IMR-90 (cell line): ENCODE measurements around the gene NOP14. TPM values are rescaled to one million over a fixed set of nuclear protein-coding genes. Genes with fewer than 3 reads are reported as not detected.
A peak's percentile ranks its signal among the peaks of the same experiment; 100 is the strongest.

ENCODE experiments used
- ATAC-seq: fragments of 200-7000 bp; cut with Tn5 transposase; 2 replicates; pipeline ENCODE4 v1.9.1; 2020; ENCODE audit warnings: low read depth, mild to moderate bottlenecking, moderate library complexity
- BruUV-seq: library from RNA; stranded (reverse); fragments of 400-500 nt; replicated peaks from 2 replicates; lab custom pipeline; 2021; lab: Mats Ljungman, UMichigan
- CTCF ChIA-PET: fragments of 300-600 bp; formaldehyde crosslinking; extraction: SDS; loops from one replicate; lab custom pipeline; 2021; ENCODE audit warnings: antibody characterized with exemption; lab: Yijun Ruan, JAX
- POLR2A ChIA-PET: fragments of 300-600 bp; sonication (Branson Sonifier 250); formaldehyde crosslinking; loops from one replicate; lab custom pipeline; 2022; ENCODE audit warnings: antibody characterized with exemption; ENCODE audit not compliant: unreplicated experiment; lab: Charles Lee
- DNase-seq: peaks from one replicate; pipeline ENCODE4 v3.0.0; 2013
- H2AFZ ChIP-seq: replicated peaks from 2 replicates; pipeline ENCODE3; 2013; ENCODE audit warnings: low read length, mild to moderate bottlenecking; ENCODE audit not compliant: poor library complexity
- H2AK5ac ChIP-seq: 2 replicates; pipeline ENCODE4 v1.6.1; 2013; ENCODE audit warnings: low read depth, low read length, inconsistent platforms
- H2AK9ac ChIP-seq: replicated peaks from 2 replicates; pipeline ENCODE3; 2013; ENCODE audit warnings: mild to moderate bottlenecking, low read depth, low read length, moderate library complexity; ENCODE audit not compliant: poor library complexity
- H2BK120ac ChIP-seq: 2 replicates; pipeline ENCODE4 v1.6.1; 2013; ENCODE audit warnings: low read depth, low read length, inconsistent platforms
- H2BK15ac ChIP-seq: 3 replicates; pipeline ENCODE4 v1.6.1; 2013; ENCODE audit warnings: low read depth, low read length, inconsistent platforms
- H2BK20ac ChIP-seq: 2 replicates; pipeline ENCODE4 v1.6.1; 2013; ENCODE audit warnings: low read depth, mild to moderate bottlenecking, inconsistent platforms, low read length, moderate library complexity
- H2BK5ac ChIP-seq: 2 replicates; pipeline ENCODE4 v1.6.1; 2013; ENCODE audit warnings: mild to moderate bottlenecking, low read depth, low read length, inconsistent platforms; ENCODE audit not compliant: poor library complexity, severe bottlenecking
- H3K14ac ChIP-seq: replicated peaks from 2 replicates; pipeline ENCODE4 v1.6.1; 2013; ENCODE audit warnings: low read depth, low read length, inconsistent platforms
- H3K18ac ChIP-seq: 2 replicates; pipeline ENCODE4 v1.6.1; 2013; ENCODE audit warnings: low read depth, low read length, control low read depth
- H3K23ac ChIP-seq: 2 replicates; pipeline ENCODE4 v1.6.1; 2013; ENCODE audit warnings: low read depth, low read length, inconsistent platforms
- H3K27ac ChIP-seq: 2 replicates; pipeline ENCODE4 v1.5.1; 2013; ENCODE audit warnings: mild to moderate bottlenecking, control low read depth, low read length; ENCODE audit not compliant: insufficient read depth
- H3K27me3 ChIP-seq: 2 replicates; pipeline ENCODE4 v1.6.1; 2013; ENCODE audit warnings: low read length; ENCODE audit not compliant: control insufficient read depth, insufficient read depth
- H3K36me3 ChIP-seq: 2 replicates; pipeline ENCODE4 v1.6.1; 2013; ENCODE audit warnings: low read length, mixed read lengths; ENCODE audit not compliant: control insufficient read depth, insufficient read depth
- H3K4ac ChIP-seq: 2 replicates; pipeline ENCODE4 v1.6.1; 2013; ENCODE audit warnings: low read depth, low read length, inconsistent platforms
- H3K4me1 ChIP-seq: 2 replicates; pipeline ENCODE4 v1.6.1; 2013; ENCODE audit warnings: low read length, mixed read lengths; ENCODE audit not compliant: control insufficient read depth, insufficient read depth
- H3K4me2 ChIP-seq: 2 replicates; pipeline ENCODE4 v1.6.1; 2013; ENCODE audit warnings: low read depth, mild to moderate bottlenecking, control low read depth, low read length, moderate library complexity
- H3K4me3 ChIP-seq: 2 replicates; pipeline ENCODE4 v1.5.1; 2013; ENCODE audit warnings: low read depth, mild to moderate bottlenecking, control low read depth, low read length, moderate library complexity; ENCODE audit not compliant: insufficient read depth
- H3K56ac ChIP-seq: 2 replicates; pipeline ENCODE4 v1.6.1; 2013; ENCODE audit warnings: low read length, inconsistent platforms; ENCODE audit not compliant: insufficient read depth; ENCODE audit errors: extremely low read depth
- H3K79me1 ChIP-seq, 2 experiments: 2 replicates each; pipeline ENCODE4 v1.6.1; 2013; ENCODE audit warnings: low read length in 2 of 2, inconsistent platforms in 1 of 2, low read depth in 1 of 2
- H3K9ac ChIP-seq: 2 replicates; pipeline ENCODE4 v1.6.1; 2013; ENCODE audit warnings: low read depth, low read length, control low read depth
- H3K9me1 ChIP-seq: 2 replicates; pipeline ENCODE4 v1.6.1; 2013; ENCODE audit warnings: low read length, inconsistent platforms; ENCODE audit not compliant: insufficient read depth
- H3K9me3 ChIP-seq: 2 replicates; pipeline ENCODE4 v1.6.1; 2013; ENCODE audit warnings: low read length; ENCODE audit not compliant: control insufficient read depth, insufficient read depth
- H4K20me1 ChIP-seq: 2 replicates; pipeline ENCODE4 v1.6.1; 2013; ENCODE audit warnings: low read length, inconsistent platforms; ENCODE audit not compliant: insufficient read depth
- H4K5ac ChIP-seq: 2 replicates; pipeline ENCODE4 v1.6.1; 2013; ENCODE audit warnings: mild to moderate bottlenecking, low read depth, low read length, control low read depth
- H4K8ac ChIP-seq, 2 experiments: 2 replicates each; pipeline ENCODE4 v1.6.1; 2013; ENCODE audit warnings: low read depth in 2 of 2, low read length in 2 of 2, control low read depth in 1 of 2, inconsistent platforms in 1 of 2
- H4K91ac ChIP-seq: 2 replicates; pipeline ENCODE4 v1.6.1; 2013; ENCODE audit warnings: low read depth, low read length, inconsistent platforms; ENCODE audit not compliant: insufficient read depth
- BHLHE40 ChIP-seq: fragments of 150-350 bp; IDR thresholded peaks from 2 replicates; pipeline ENCODE4 v1.6.1; 2016; ENCODE audit warnings: mild to moderate bottlenecking, low read depth, low read length
- CEBPB ChIP-seq: IDR thresholded peaks from 2 replicates; pipeline ENCODE4 v1.6.1; 2012; ENCODE audit warnings: low read depth, low read length, improper control_type of control experiment
- CHD1 ChIP-seq: IDR thresholded peaks from 2 replicates; pipeline ENCODE4 v1.6.1; 2012; ENCODE audit warnings: low read depth, low read length, improper control_type of control experiment
- FOS ChIP-seq: fragments of 150-350 bp; IDR thresholded peaks from 2 replicates; pipeline ENCODE4 v1.6.1; 2016; ENCODE audit warnings: low read depth, low read length
- MAZ ChIP-seq: IDR thresholded peaks from 2 replicates; pipeline ENCODE4 v1.6.1; 2012; ENCODE audit warnings: low read depth, mild to moderate bottlenecking, low read length, improper control_type of control experiment, moderate library complexity, borderline replicate concordance
- NFE2L2 ChIP-seq: fragments of 150-350 bp; IDR thresholded peaks from 2 replicates; pipeline ENCODE4 v1.6.1; 2016; ENCODE audit warnings: low read depth, mild to moderate bottlenecking, low read length
- POLR2A ChIP-seq: IDR thresholded peaks from 2 replicates; pipeline ENCODE4 v1.6.1; 2012; ENCODE audit warnings: mild to moderate bottlenecking, low read depth, low read length
- RCOR1 ChIP-seq: IDR thresholded peaks from 2 replicates; pipeline ENCODE4 v1.6.1; 2012; ENCODE audit warnings: mild to moderate bottlenecking, low read length, improper control_type of control experiment; ENCODE audit not compliant: insufficient replicate concordance
- RFX5 ChIP-seq: IDR thresholded peaks from 2 replicates; pipeline ENCODE4 v1.8.0; 2012; ENCODE audit warnings: low read depth, mild to moderate bottlenecking, low read length, moderate library complexity
- SMC3 ChIP-seq: fragments of 150-350 bp; IDR thresholded peaks from 2 replicates; pipeline ENCODE4 v1.6.1; 2016; ENCODE audit warnings: low read depth, mild to moderate bottlenecking, antibody characterized with exemption, low read length, moderate library complexity
- USF2 ChIP-seq: fragments of 150-350 bp; IDR thresholded peaks from 2 replicates; pipeline ENCODE4 v1.6.1; 2017; ENCODE audit warnings: mild to moderate bottlenecking, antibody characterized with exemption, low read length, low read depth
- WGBS, 2 experiments: methylation state at CpG; one replicate each; pipeline versions ENCODE4 v1.1.5 to v1.1.7; 2013; ENCODE audit warnings: missing lambda C conversion rate in 2 of 2; ENCODE audit not compliant: insufficient read length in 1 of 2; ENCODE audit errors: extremely low coverage in 2 of 2; 5-methylcytosine and 5-hydroxymethylcytosine counted together
- dilution Hi-C: fragments of 300-500 bp; cut with HindIII; formaldehyde crosslinking; loops from one replicate; pipeline ENCODE4 v1.14.3; 2018; ENCODE audit warnings: low sequenced_read_pairs; ENCODE audit not compliant: unreplicated experiment
- in situ Hi-C: fragments of 300-500 bp; cut with MboI; formaldehyde crosslinking; loops from 3 replicates; pipeline ENCODE4 v1.14.3; 2019; ENCODE audit warnings: low sequenced_read_pairs, inconsistent platforms, mixed read lengths
- intact Hi-C: fragments of 100-400 bp; cut with micrococcal nuclease; formaldehyde crosslinking; loops from 2 replicates; pipeline ENCODE4 v1.10.0; 2022
- polyA plus RNA-seq, 3 experiments: library from polyadenylated mRNA; depleted of rRNA; stranded (reverse); fragments of >200 nt; gene quantifications; 2 replicates each; pipeline ENCODE4 v1.2.3, GENCODE V29; 2012; ENCODE audit warnings: low replicate concordance in 1 of 3
- total RNA-seq: library from RNA; depleted of rRNA; stranded (reverse); fragments of >200 nt; gene quantifications from 2 replicates; pipeline ENCODE4 v1.2.3, GENCODE V29; 2012
- TF ChIP-seq, protein P1 (sequence below): conservative IDR thresholded peaks from 2 replicates; pipeline ENCODE4 v1.5.1; 2012; ENCODE audit warnings: mild to moderate bottlenecking, low read depth, low read length, improper control_type of control experiment

The NOP14 gene
- total and polyA plus RNA-seq, 2 of the 4 experiments (the other 2 are of a cell fraction), result 10.9 to 12.6 TPM

GRCh38 chr4:2942037-2942531 lies 21.1 kb downstream of the NOP14 start:
- no peak overlapping the region for H2AK5ac ChIP-seq
- no peak overlapping the region for H3K14ac ChIP-seq
- H2AFZ ChIP-seq, result no peak overlapping the region
- H3K4me1 ChIP-seq, result no peaks in the 10 kb centered on the region
- intact Hi-C loops, result no loop called here
- H3K4ac ChIP-seq, result no peak overlapping the region
- no peak for TF ChIP-seq RFX5
- TF ChIP-seq CHD1, result no peak
- TF ChIP-seq CEBPB, result no peak
- no peak for TF ChIP-seq POLR2A
- no peak for TF ChIP-seq BHLHE40
- no peak for TF ChIP-seq USF2
- no peak for TF ChIP-seq SMC3
- TF ChIP-seq, protein P1, sequence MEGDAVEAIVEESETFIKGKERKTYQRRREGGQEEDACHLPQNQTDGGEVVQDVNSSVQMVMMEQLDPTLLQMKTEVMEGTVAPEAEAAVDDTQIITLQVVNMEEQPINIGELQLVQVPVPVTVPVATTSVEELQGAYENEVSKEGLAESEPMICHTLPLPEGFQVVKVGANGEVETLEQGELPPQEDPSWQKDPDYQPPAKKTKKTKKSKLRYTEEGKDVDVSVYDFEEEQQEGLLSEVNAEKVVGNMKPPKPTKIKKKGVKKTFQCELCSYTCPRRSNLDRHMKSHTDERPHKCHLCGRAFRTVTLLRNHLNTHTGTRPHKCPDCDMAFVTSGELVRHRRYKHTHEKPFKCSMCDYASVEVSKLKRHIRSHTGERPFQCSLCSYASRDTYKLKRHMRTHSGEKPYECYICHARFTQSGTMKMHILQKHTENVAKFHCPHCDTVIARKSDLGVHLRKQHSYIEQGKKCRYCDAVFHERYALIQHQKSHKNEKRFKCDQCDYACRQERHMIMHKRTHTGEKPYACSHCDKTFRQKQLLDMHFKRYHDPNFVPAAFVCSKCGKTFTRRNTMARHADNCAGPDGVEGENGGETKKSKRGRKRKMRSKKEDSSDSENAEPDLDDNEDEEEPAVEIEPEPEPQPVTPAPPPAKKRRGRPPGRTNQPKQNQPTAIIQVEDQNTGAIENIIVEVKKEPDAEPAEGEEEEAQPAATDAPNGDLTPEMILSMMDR, result no peak
- no peak for TF ChIP-seq MAZ
- TF ChIP-seq NFE2L2, result no peak
- TF ChIP-seq FOS, result no peak
- TF ChIP-seq RCOR1, result no peak
- no peak for ATAC-seq
- H3K4me3 ChIP-seq, result no peak overlapping the region
- no peak overlapping the region for H3K56ac ChIP-seq
- H4K5ac ChIP-seq, result no peak overlapping the region
- no TSS peak for BruUV-seq
- H2BK120ac ChIP-seq, result no peak overlapping the region
- H2BK5ac ChIP-seq, result no peak overlapping the region
- no peak overlapping the region for H3K4me2 ChIP-seq
- no peak overlapping the region for H4K8ac ChIP-seq
- H3K9me1 ChIP-seq, result peaks cover 3% of the 10 kb centered on the region; the same call in 1 of the 2 replicates
- H3K18ac ChIP-seq, result no peak overlapping the region
- no peak overlapping the region for H2BK15ac ChIP-seq
- peaks cover 11 to 45% of the 10 kb centered on the region in 2 experiments for H3K79me1 ChIP-seq
- CTCF ChIA-PET, result interaction anchor here (0.6 kb wide), 1 partner anchor 506 kb away, joined by 3 read pairs; no protein-coding TSS in a partner anchor
- 93% methylated on average over 16 of the region's 21 CpGs; no CpG with 5 or more reads in 1 of the 2 experiments for WGBS, 2 experiments
- H2BK20ac ChIP-seq, result no peak overlapping the region
- no peak overlapping the region for H3K9ac ChIP-seq
- H4K20me1 ChIP-seq, result peaks cover 33% of the 10 kb centered on the region
- dilution Hi-C loops, result no loop called here
- in situ Hi-C loops, result no loop called here
- H2AK9ac ChIP-seq, result peak overlapping the region; percentile 85
- DNase-seq, result no peak
- H3K27me3 ChIP-seq, result no peaks in the 10 kb centered on the region
- no peak overlapping the region for H3K27ac ChIP-seq
- POLR2A ChIA-PET, result no interaction called here
- H3K9me3 ChIP-seq, result no peaks in the 10 kb centered on the region
- H3K23ac ChIP-seq, result no peak overlapping the region
- H3K36me3 ChIP-seq, result peaks cover 78% of the 10 kb centered on the region
- H4K91ac ChIP-seq, result no peak overlapping the region
